Left lung (tissue), 10 donors: ENCODE results near the gene MUSTN1. TPM values are rescaled to one million over a fixed set of nuclear protein-coding genes. Genes with fewer than 3 reads are reported as not detected.

Experiments used
- ATAC-seq: fragments of 200-7000 bp; cut with Tn5 transposase; one replicate; pipeline ENCODE4 v1.9.1; 2020; ENCODE audit warnings: moderate library complexity
- DNase-seq, 4 donors: peaks; one replicate each; pipeline ENCODE4 v3.0.0-alpha.2; 2013 to 2020
- H3K27ac ChIP-seq, 2 donors: fragments of 200-600 bp; sonication (generic) in 1 of 2; one replicate each; pipeline versions ENCODE4 v1.5.0 to v1.8.0; 2020 to 2021
- H3K27me3 ChIP-seq, 2 donors: fragments of 200-600 bp; sonication (generic) in 1 of 2; one replicate each; pipeline versions ENCODE4 v1.5.0 to v1.8.0; 2020 to 2021
- H3K36me3 ChIP-seq, 2 donors: fragments of 200-600 bp; sonication (generic) in 1 of 2; one replicate each; pipeline versions ENCODE4 v1.5.0 to v1.8.0; 2020 to 2021
- H3K4me1 ChIP-seq, 2 donors: fragments of 200-600 bp; one replicate each; pipeline ENCODE4 v1.8.0; 2021
- H3K4me3 ChIP-seq, 2 donors: fragments of 200-600 bp; sonication (generic) in 1 of 2; one replicate each; pipeline versions ENCODE4 v1.5.0 to v1.8.0; 2020 to 2021; ENCODE audit warnings: mild to moderate bottlenecking in 1 of 2
- H3K9me3 ChIP-seq, 2 donors: fragments of 200-600 bp; sonication (generic) in 1 of 2; one replicate each; pipeline versions ENCODE4 v1.5.0 to v1.8.0; 2020 to 2021
- CTCF ChIP-seq, 2 donors: fragments of 200-600 bp; sonication (generic) in 1 of 2; IDR thresholded peaks; one replicate each; pipeline versions ENCODE4 v1.5.0 to v1.8.0; 2021; ENCODE audit warnings: antibody characterized with exemption in 2 of 2
- intact Hi-C, 2 donors: fragments of 100-400 bp; cut with DNase I; formaldehyde crosslinking; loops; one replicate each; pipeline versions ENCODE4 v1.11.2 to v1.14.2; 2022
- polyA plus RNA-seq, 6 donors: library from polyadenylated mRNA; unstranded; fragments of 120-200 nt; gene quantifications; one replicate each; pipeline ENCODE4 v1.2.1, GENCODE V29; 2013; ENCODE audit not compliant: insufficient read length in 6 of 6
- total RNA-seq, 2 donors: library from RNA; stranded (reverse); fragmentation: NEBNext Ultra II Directional; extraction: Animal tissue kit (Norgen Biotek cat#: 25700); gene quantifications; one replicate each; pipeline ENCODE4 v1.2.1, GENCODE V29; 2021
- donor health status: DM: no; HTN: yes; CAD: no.
- donor health status: DM: no; HTN: no; CAD: no.

MUSTN1 gene
- total and polyA plus RNA-seq, 8 donors = 0.34 to 7.5 (median 1.1) TPM; not detected in 1

GRCh38 chr3:52835766-52836470 is 1.1 kb upstream of the MUSTN1 start:
- no peak overlapping the region for H3K27ac ChIP-seq
- H3K36me3 ChIP-seq = peaks cover 0 to 75% of the 10 kb centered on the region in 2 donors
- no peaks in the 10 kb centered on the region for H3K9me3 ChIP-seq
- peaks cover 0 to 3% of the 10 kb centered on the region in 2 donors for H3K4me1 ChIP-seq
- H3K27me3 ChIP-seq = no peaks in the 10 kb centered on the region
- H3K4me3 ChIP-seq = no peak overlapping the region
- ATAC-seq (no peak), DNase-seq (peak in 1 of 4 donors; percentile 54)
- intact Hi-C loops = no loop called here
- TF ChIP-seq CTCF (IDR thresholded peaks at IDR 0.05) = no peak

- Histone ChIP-seq H3K27me3 (no peaks in the 10 kb centered on the region), H3K36me3 (peaks cover 0 to 48% of the 10 kb centered on the region in 2 donors), H3K4me3 (no peak overlapping the region), H3K4me1 (peaks cover 0 to 3% of the 10 kb centered on the region in 2 donors), H3K27ac (no peak overlapping the region), H3K9me3 (no peaks in the 10 kb centered on the region)
- DNase-seq (peak in 1 of 4 donors; percentile 59), ATAC-seq (no peak)
- intact Hi-C loops = no loop called here
- TF ChIP-seq CTCF (IDR thresholded peaks at IDR 0.05) = no peak
These were observed 1.6 kb downstream of the MUSTN1 start for GRCh38 chr3:52833202-52833601.

- Histone ChIP-seq H3K9me3 (no peaks in the 10 kb centered on the region), H3K4me3 (no peak overlapping the region), H3K27ac (no peak overlapping the region), H3K27me3 (no peaks in the 10 kb centered on the region), H3K4me1 (peaks cover 0 to 3% of the 10 kb centered on the region in 2 donors), H3K36me3 (peaks cover 0 to 34% of the 10 kb centered on the region in 2 donors)
- DNase-seq = peak in 1 of 4 donors; percentile 59
- peak; percentile 24 for ATAC-seq
- intact Hi-C loops = no loop called here
- no peak for TF ChIP-seq CTCF (IDR thresholded peaks at IDR 0.05)
These were observed 3.1 kb downstream of the MUSTN1 start for GRCh38 chr3:52831500-52832301.

- no peak for ATAC-seq
- Histone ChIP-seq H3K4me1 (peaks cover 0 to 3% of the 10 kb centered on the region in 2 donors), H3K36me3 (peaks cover 0 to 23% of the 10 kb centered on the region in 2 donors), H3K27ac (no peak within 1 kb of the TSS), H3K27me3 (no peaks in the 10 kb centered on the region), H3K9me3 (no peaks in the 10 kb centered on the region), H3K4me3 (no peak within 1 kb of the TSS)
- TF ChIP-seq CTCF (IDR thresholded peaks at IDR 0.05) = no peak
- peak in 1 of 4 donors; percentile 39 for DNase-seq
- intact Hi-C loops = no loop called here
These were observed 4.1 kb downstream of the MUSTN1 start, which contains the start of gene ITIH4 for GRCh38 chr3:52830535-52831258. TSS of gene ITIH4 (minus strand) at chr3:52830672. CDS start at chr3:52830642, 30 bp downstream.
